Measurements from ENCODE around the gene RBM34. TPM values are rescaled to one million over a fixed set of nuclear protein-coding genes. Genes with fewer than 3 reads are reported as not detected.

RBM34 gene
- total and polyA plus RNA-seq, 2 donors (not counting 3 experiments of a cell fraction or from before 2014, with no cell fraction given): 16.1 to 80.7 TPM

- dilution Hi-C loops (cut with MboI; ENCODE audit: extremely low pct_ligation_motif_present, low sequenced_read_pairs): no loop called here
- H3K79me2 ChIP-seq (ENCODE audit: control insufficient read depth, insufficient read depth, low read length): peaks cover 25% of the 10 kb centered on the region
- no peaks in the 10 kb centered on the region for H3K27me3 ChIP-seq (ENCODE audit: control insufficient read depth in 2 of 2, insufficient read depth in 2 of 2, low read length in 2 of 2)
Measured at GRCh38 chr1:235156740-235157139, 4.3 kb downstream of the RBM34 start.

More at GRCh38 chr1:235156740-235157139, 4.3 kb downstream of the RBM34 start:
- Histone ChIP-seq H3K4me2 (ENCODE audit: insufficient read depth, low read length) (no peak overlapping the region), H3K9me1 (replicated peaks; ENCODE audit: control insufficient read depth, extremely low read depth, insufficient read depth, low read length) (no peaks in the 10 kb centered on the region), H3K27ac (ENCODE audit: insufficient read depth, low read depth, low read length) (no peak overlapping the region), H4K20me1 (replicated peaks; ENCODE audit: control insufficient read depth, extremely low read depth, insufficient read depth, low read length) (no peaks in the 10 kb centered on the region), H3K4me1 (ENCODE audit: control insufficient read depth, extremely low read depth, insufficient read depth, low read length) (peaks cover 4% of the 10 kb centered on the region), H3K9ac (replicated peaks; ENCODE audit: extremely low read depth, insufficient read depth, low read length) (no peak overlapping the region), H2AFZ (ENCODE audit: low read depth, low read length) (no peak overlapping the region), H3K36me3 (ENCODE audit: control insufficient read depth in 2 of 2, extremely low read depth in 1 of 2, insufficient read depth in 2 of 2, low read length in 2 of 2) (peaks cover 8 to 12% of the 10 kb centered on the region in 2 experiments), H3K4me3 (replicated peaks in 1 of 3; ENCODE audit: insufficient read depth in 1 of 3, low read depth in 1 of 3, low read length in 3 of 3) (no peak overlapping the region), H3K9me3 (replicated peaks; ENCODE audit: control insufficient read depth, insufficient read depth, low read length) (no peaks in the 10 kb centered on the region)
- intact Hi-C loops (cut with micrococcal nuclease): no loop called here
- POLR2A ChIA-PET: interaction anchor here (0.6 kb wide), 1 partner anchor 320 kb away, joined by 4 read pairs; no protein-coding TSS in a partner anchor
- CTCF ChIA-PET: interaction anchor here (0.9 to 1.3 kb wide), 4 partner anchors 18 to 260 kb away, joined by 3 to 5 read pairs (median 3); no protein-coding TSS in a partner anchor
- no TSS peak for BruUV-seq (replicated peaks)
- FAIRE-seq (no peak), DNase-seq (ENCODE audit: low read depth, low spot score) (no peak)
- no peak for TF ChIP-seq EZH2 (IDR thresholded peaks at IDR 0.05; ENCODE audit: borderline replicate concordance, low read depth, low read length, severe bottlenecking)
- TF ChIP-seq POLR2A (IDR thresholded peaks at IDR 0.05; ENCODE audit: low read depth, low read length): no peak
- no peak for TF ChIP-seq GATA2 (IDR thresholded peaks at IDR 0.05; ENCODE audit: insufficient read depth, insufficient read length, low read depth, low read length)
- no peak for TF ChIP-seq JUN (IDR thresholded peaks at IDR 0.05; ENCODE audit: borderline replicate concordance, insufficient read depth, insufficient read length, low read depth)
- no peak for TF ChIP-seq POLR2AphosphoS5 (IDR thresholded peaks at IDR 0.05; ENCODE audit: insufficient read depth, low read depth, low read length)
- TF ChIP-seq, protein P1, sequence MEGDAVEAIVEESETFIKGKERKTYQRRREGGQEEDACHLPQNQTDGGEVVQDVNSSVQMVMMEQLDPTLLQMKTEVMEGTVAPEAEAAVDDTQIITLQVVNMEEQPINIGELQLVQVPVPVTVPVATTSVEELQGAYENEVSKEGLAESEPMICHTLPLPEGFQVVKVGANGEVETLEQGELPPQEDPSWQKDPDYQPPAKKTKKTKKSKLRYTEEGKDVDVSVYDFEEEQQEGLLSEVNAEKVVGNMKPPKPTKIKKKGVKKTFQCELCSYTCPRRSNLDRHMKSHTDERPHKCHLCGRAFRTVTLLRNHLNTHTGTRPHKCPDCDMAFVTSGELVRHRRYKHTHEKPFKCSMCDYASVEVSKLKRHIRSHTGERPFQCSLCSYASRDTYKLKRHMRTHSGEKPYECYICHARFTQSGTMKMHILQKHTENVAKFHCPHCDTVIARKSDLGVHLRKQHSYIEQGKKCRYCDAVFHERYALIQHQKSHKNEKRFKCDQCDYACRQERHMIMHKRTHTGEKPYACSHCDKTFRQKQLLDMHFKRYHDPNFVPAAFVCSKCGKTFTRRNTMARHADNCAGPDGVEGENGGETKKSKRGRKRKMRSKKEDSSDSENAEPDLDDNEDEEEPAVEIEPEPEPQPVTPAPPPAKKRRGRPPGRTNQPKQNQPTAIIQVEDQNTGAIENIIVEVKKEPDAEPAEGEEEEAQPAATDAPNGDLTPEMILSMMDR (IDR thresholded peaks at IDR 0.05; ENCODE audit: extremely low read depth in 1 of 2, insufficient read depth in 1 of 2, low read depth in 1 of 2, low read length in 2 of 2): no peak
- no peak for TF ChIP-seq FOS (IDR thresholded peaks at IDR 0.05; ENCODE audit: borderline replicate concordance, insufficient read depth, low read length)
- TF ChIP-seq MAX (IDR thresholded peaks at IDR 0.05; ENCODE audit: insufficient read depth, insufficient read length): no peak
